H9 (cell line): Measurements from ENCODE around the gene DBN1. TPM values are rescaled to one million over a fixed set of nuclear protein-coding genes. Genes with fewer than 3 reads are reported as not detected.

Experiments
- DNase-seq: peaks from one replicate; pipeline ENCODE4 v3.0.0-alpha.2; 2017
- H2AFZ ChIP-seq: one replicate; pipeline ENCODE4 v1.6.1; 2013; ENCODE audit warnings: mild to moderate bottlenecking, low read length, control low read depth, moderate library complexity
- H2AK5ac ChIP-seq: 2 replicates; pipeline ENCODE4 v1.6.1; 2013; ENCODE audit warnings: low read length, control low read depth, mixed read lengths; ENCODE audit not compliant: insufficient read length
- H2BK120ac ChIP-seq: one replicate; pipeline ENCODE4 v1.6.1; 2013; ENCODE audit warnings: low read depth, mild to moderate bottlenecking, low read length, control low read depth, inconsistent platforms; ENCODE audit not compliant: poor library complexity, severe bottlenecking
- H2BK12ac ChIP-seq: 2 replicates; pipeline ENCODE4 v1.6.1; 2013; ENCODE audit warnings: low read length, control low read depth, mixed read lengths, low read depth; ENCODE audit not compliant: insufficient read length
- H2BK15ac ChIP-seq: 2 replicates; pipeline ENCODE4 v1.6.1; 2013; ENCODE audit warnings: low read depth, low read length, control low read depth
- H2BK20ac ChIP-seq: one replicate; pipeline ENCODE4 v1.6.1; 2013; ENCODE audit warnings: low read depth, mild to moderate bottlenecking, low read length, control low read depth, inconsistent platforms; ENCODE audit not compliant: poor library complexity, severe bottlenecking
- H2BK5ac ChIP-seq: 2 replicates; pipeline ENCODE4 v1.6.1; 2013; ENCODE audit warnings: low read length, control low read depth, mixed read lengths; ENCODE audit not compliant: insufficient read length
- H3K14ac ChIP-seq: 2 replicates; pipeline ENCODE4 v1.6.1; 2013; ENCODE audit warnings: low read length, control low read depth; ENCODE audit not compliant: insufficient read depth
- H3K18ac ChIP-seq: 2 replicates; pipeline ENCODE4 v1.6.1; 2013; ENCODE audit warnings: low read depth, mild to moderate bottlenecking, mixed read lengths, low read length, control low read depth; ENCODE audit not compliant: insufficient read length
- H3K23ac ChIP-seq: 2 replicates; pipeline ENCODE4 v1.6.1; 2013; ENCODE audit warnings: low read length, control low read depth, mixed read lengths, low read depth; ENCODE audit not compliant: insufficient read length
- H3K23me2 ChIP-seq: 2 replicates; pipeline ENCODE4 v1.6.1; 2013; ENCODE audit warnings: low read depth, mild to moderate bottlenecking, mixed read lengths, low read length, control low read depth; ENCODE audit not compliant: insufficient read length, poor library complexity, severe bottlenecking
- H3K27ac ChIP-seq: 2 replicates; pipeline ENCODE4 v1.5.1; 2013; ENCODE audit warnings: low read length, control low read depth, mixed read lengths, low read depth; ENCODE audit not compliant: insufficient read length
- H3K27me3 ChIP-seq: 2 replicates; pipeline ENCODE4 v1.6.1; 2013; ENCODE audit warnings: low read length, control low read depth, inconsistent platforms; ENCODE audit not compliant: insufficient read depth
- H3K4ac ChIP-seq: 2 replicates; pipeline ENCODE4 v1.6.1; 2013; ENCODE audit warnings: low read depth, mild to moderate bottlenecking, control low read depth, inconsistent platforms, low read length, moderate library complexity
- H3K4me1 ChIP-seq: 2 replicates; pipeline ENCODE4 v1.6.1; 2013; ENCODE audit warnings: low read length, control low read depth, inconsistent platforms; ENCODE audit not compliant: insufficient read depth
- H3K4me2 ChIP-seq: 2 replicates; pipeline ENCODE4 v1.6.1; 2013; ENCODE audit warnings: low read length, control low read depth, mixed read lengths; ENCODE audit not compliant: insufficient read length, insufficient read depth
- H3K56ac ChIP-seq: 2 replicates; pipeline ENCODE4 v1.6.1; 2013; ENCODE audit warnings: low read depth, mild to moderate bottlenecking, mixed read lengths, low read length, control low read depth; ENCODE audit not compliant: insufficient read length
- H3K79me1 ChIP-seq: 2 replicates; pipeline ENCODE4 v1.6.1; 2013; ENCODE audit warnings: low read depth, mild to moderate bottlenecking, moderate library complexity, low read length, control low read depth, inconsistent platforms; ENCODE audit not compliant: insufficient read depth, poor library complexity, severe bottlenecking
- H3K79me2 ChIP-seq: 2 replicates; pipeline ENCODE4 v1.6.1; 2013; ENCODE audit warnings: low read length, control low read depth, inconsistent platforms; ENCODE audit not compliant: insufficient read depth
- H3K9ac ChIP-seq: 2 replicates; pipeline ENCODE4 v1.6.1; 2013; ENCODE audit warnings: low read length, control low read depth, mixed read lengths; ENCODE audit not compliant: insufficient read length; ENCODE audit errors: extremely low read depth
- H3K9me3 ChIP-seq: one replicate; pipeline ENCODE4 v1.6.1; 2013; ENCODE audit warnings: low read depth, low read length, inconsistent platforms; ENCODE audit not compliant: control insufficient read depth
- H3T11ph ChIP-seq: one replicate; pipeline ENCODE4 v1.6.1; 2013; ENCODE audit warnings: mild to moderate bottlenecking, low read length, control low read depth, inconsistent platforms
- H4K20me1 ChIP-seq: one replicate; pipeline ENCODE4 v1.6.1; 2013; ENCODE audit not compliant: control insufficient read depth, insufficient read length, insufficient read depth
- H4K5ac ChIP-seq: 2 replicates; pipeline ENCODE4 v1.6.1; 2013; ENCODE audit warnings: low read depth, mild to moderate bottlenecking, mixed read lengths, low read length, control low read depth; ENCODE audit not compliant: insufficient read length
- H4K8ac ChIP-seq: replicated peaks from 2 replicates; pipeline ENCODE4 v1.6.1; 2013; ENCODE audit warnings: low read length, control low read depth, mixed read lengths, low read depth; ENCODE audit not compliant: insufficient read length
- H4K91ac ChIP-seq: 2 replicates; pipeline ENCODE4 v1.6.1; 2013; ENCODE audit warnings: low read depth, mild to moderate bottlenecking, moderate library complexity, mixed read lengths, low read length, control low read depth; ENCODE audit not compliant: insufficient read length
- H3K27ac Mint-ChIP-seq, 3 experiments: 2 replicates in 2 of 3; 3 replicates in 1 of 3; pipeline ENCODE4 v1.8.0; 2020 to 2021; ENCODE audit warnings: mixed read lengths in 3 of 3, mild to moderate bottlenecking in 1 of 3, moderate library complexity in 1 of 3
- H3K27me3 Mint-ChIP-seq: 2 replicates; pipeline ENCODE4 v1.8.0; 2021; ENCODE audit warnings: low read depth, mild to moderate bottlenecking, moderate library complexity, mixed read lengths
- H3K36me3 Mint-ChIP-seq, 3 experiments: 2 replicates in 2 of 3; 3 replicates in 1 of 3; pipeline ENCODE4 v1.8.0; 2020 to 2021; ENCODE audit warnings: low read depth in 3 of 3, mixed read lengths in 3 of 3; ENCODE audit not compliant: insufficient read depth in 1 of 3
- H3K4me1 Mint-ChIP-seq, 2 experiments: 2 replicates each; pipeline ENCODE4 v1.8.0; 2020; ENCODE audit warnings: mixed read lengths in 2 of 2
- H3K4me3 Mint-ChIP-seq, 2 experiments: 2 replicates in 1 of 2; 3 replicates in 1 of 2; pipeline ENCODE4 v1.8.0; 2020 to 2021; ENCODE audit warnings: mild to moderate bottlenecking in 2 of 2, mixed read lengths in 2 of 2, moderate library complexity in 1 of 2
- H3K9me3 Mint-ChIP-seq, 2 experiments: 2 replicates in 1 of 2; 3 replicates in 1 of 2; pipeline ENCODE4 v1.8.0; 2020; ENCODE audit warnings: mild to moderate bottlenecking in 2 of 2, mixed read lengths in 2 of 2, moderate library complexity in 1 of 2
- CTCF ChIP-seq: fragments of 200-600 bp; sonication (generic); conservative IDR thresholded peaks from 3 replicates; pipeline ENCODE4 v1.8.0; 2021; ENCODE audit warnings: antibody characterized with exemption, mild to moderate bottlenecking
- WGBS: extraction: QIAGEN DNeasy Blood & Tissue Kit; methylation state at CpG from one replicate; pipeline ENCODE4 v1.1.7; 2013; ENCODE audit warnings: missing lambda C conversion rate, low lambda C conversion rate, mixed read lengths; ENCODE audit not compliant: insufficient read length; ENCODE audit errors: extremely low coverage; 5-methylcytosine and 5-hydroxymethylcytosine counted together
- total RNA-seq: library from RNA; stranded (reverse); gene quantifications from 2 replicates; pipeline ENCODE4 v1.2.1, GENCODE V29; 2021

The DBN1 gene
- total RNA-seq, 1 experiment from 2014 or later: 340 TPM

GRCh38 chr5:177465044-177465443, 8.4 kb downstream of the DBN1 start:
- Mint-ChIP-seq H3K4me1 (peaks cover 3 to 17% of the 10 kb centered on the region in 2 experiments; a peak in 3 of 4 replicates), H3K36me3 (peaks cover 63 to 88% (median 86%) of the 10 kb centered on the region in 3 experiments), H3K27ac (no peak overlapping the region), H3K9me3 (peaks cover 2 to 11% of the 10 kb centered on the region in 2 experiments; a peak in 1 of 5 replicates), H3K27me3 (no peaks in the 10 kb centered on the region; the same call in 1 of the 2 replicates), H3K4me3 (no peak overlapping the region)
- TF ChIP-seq CTCF: no peak
- Histone ChIP-seq H3K27me3 (no peaks in the 10 kb centered on the region), H3K4ac (no peak overlapping the region), H2AFZ (no peak overlapping the region), H3K56ac (no peak overlapping the region), H2BK5ac (no peak overlapping the region), H3K23me2 (no peaks in the 10 kb centered on the region), H4K91ac (no peak overlapping the region), H2AK5ac (no peak overlapping the region), H3K14ac (no peak overlapping the region), H3K18ac (no peak overlapping the region), H3K27ac (no peak overlapping the region), H4K20me1 (no peaks in the 10 kb centered on the region), H3K9me3 (no peaks in the 10 kb centered on the region), H2BK15ac (no peak overlapping the region), H4K5ac (no peak overlapping the region), H2BK12ac (no peak overlapping the region), H3K4me2 (no peak overlapping the region), H2BK20ac (no peak overlapping the region), H3K23ac (no peak overlapping the region), H3K79me1 (peaks cover 4% of the 10 kb centered on the region), H4K8ac (no peak overlapping the region), H3T11ph (no peak overlapping the region), H2BK120ac (no peak overlapping the region), H3K9ac (no peak overlapping the region), H3K4me1 (peaks cover under 1% of the 10 kb centered on the region; the same call in 1 of the 2 replicates), H3K79me2 (peaks cover 2% of the 10 kb centered on the region; the same call in 1 of the 2 replicates)
- no peak for DNase-seq
- no CpG with 5 or more reads among the region's 11 CpGs for WGBS
